Neuron (in vitro differentiated cells): ENCODE data around the gene SGK2.

Experiments
- H2AFZ ChIP-seq: one replicate; pipeline ENCODE4 v1.6.1; 2013; ENCODE audit warnings: low read depth, mild to moderate bottlenecking, inconsistent platforms, low read length, moderate library complexity
- H3K27me3 ChIP-seq: one replicate; pipeline ENCODE4 v1.6.1; 2013; ENCODE audit warnings: low read length; ENCODE audit not compliant: insufficient read depth
- H3K36me3 ChIP-seq: one replicate; pipeline ENCODE4 v1.6.1; 2013; ENCODE audit warnings: low read length; ENCODE audit not compliant: insufficient read depth
- H3K4me1 ChIP-seq: one replicate; pipeline ENCODE4 v1.6.1; 2013; ENCODE audit warnings: low read length; ENCODE audit not compliant: insufficient read depth
- H3K4me3 ChIP-seq: 2 replicates; pipeline ENCODE4 v1.5.1; 2013; ENCODE audit warnings: mild to moderate bottlenecking, low read length, moderate library complexity
- H3K9me3 ChIP-seq: one replicate; pipeline ENCODE4 v1.6.1; 2013; ENCODE audit warnings: low read length

SGK2 gene

DNA sequence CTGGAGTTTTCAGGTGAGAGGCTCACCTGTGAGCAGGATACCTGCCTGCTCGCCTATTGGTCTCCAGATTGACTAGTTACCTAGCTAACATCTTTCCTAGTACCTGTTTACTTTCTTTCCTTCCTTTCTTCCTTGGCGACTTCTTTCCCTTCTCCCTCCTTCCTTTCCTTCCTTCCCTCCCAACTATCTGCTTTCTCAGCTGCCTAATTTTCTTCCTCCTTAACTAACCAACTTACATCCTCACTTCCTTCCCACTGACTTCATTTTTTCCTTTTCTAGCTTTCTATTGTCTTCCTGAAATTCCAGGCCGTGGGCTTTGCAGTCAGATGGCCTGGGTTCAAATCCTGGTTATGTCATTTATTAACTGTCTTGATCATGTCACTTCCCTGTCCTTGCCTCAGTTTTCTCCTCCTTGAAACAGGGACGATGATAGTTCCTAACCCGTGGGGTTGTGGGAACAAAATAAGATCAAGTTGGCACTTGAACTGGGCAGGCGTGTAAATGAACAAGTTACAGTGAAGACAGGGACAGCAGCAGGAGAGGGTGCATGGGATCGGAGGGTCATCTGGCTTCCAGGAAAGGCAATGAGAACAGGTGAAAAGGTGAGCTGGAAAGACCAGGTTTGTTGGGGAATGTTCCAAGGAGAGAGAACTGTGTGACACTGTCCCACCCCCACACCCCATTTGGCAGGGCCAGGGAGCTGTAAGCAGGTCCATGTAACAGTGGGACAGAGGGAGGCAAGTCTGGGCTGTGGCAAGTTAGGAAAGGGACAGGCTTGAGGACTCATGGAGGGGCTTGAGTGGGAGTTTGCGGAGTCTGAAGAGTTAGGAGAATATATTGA, 540 bp downstream of the SGK2 start:
- Histone ChIP-seq H3K27me3 (no peaks in the 10 kb centered on the region), H3K9me3 (no peaks in the 10 kb centered on the region), H3K36me3 (no peaks in the 10 kb centered on the region), H3K4me3 (no peak overlapping the region), H3K4me1 (no peaks in the 10 kb centered on the region), H2AFZ (no peak overlapping the region)

- Histone ChIP-seq H3K4me1 (no peaks in the 10 kb centered on the region), H3K36me3 (no peaks in the 10 kb centered on the region), H3K27me3 (no peaks in the 10 kb centered on the region), H3K4me3 (no peak overlapping the region), H2AFZ (no peak overlapping the region), H3K9me3 (no peaks in the 10 kb centered on the region)
Observed at GRCh38 chr20:43560974-43561373, 2.1 kb downstream of the SGK2 start.

DNA sequence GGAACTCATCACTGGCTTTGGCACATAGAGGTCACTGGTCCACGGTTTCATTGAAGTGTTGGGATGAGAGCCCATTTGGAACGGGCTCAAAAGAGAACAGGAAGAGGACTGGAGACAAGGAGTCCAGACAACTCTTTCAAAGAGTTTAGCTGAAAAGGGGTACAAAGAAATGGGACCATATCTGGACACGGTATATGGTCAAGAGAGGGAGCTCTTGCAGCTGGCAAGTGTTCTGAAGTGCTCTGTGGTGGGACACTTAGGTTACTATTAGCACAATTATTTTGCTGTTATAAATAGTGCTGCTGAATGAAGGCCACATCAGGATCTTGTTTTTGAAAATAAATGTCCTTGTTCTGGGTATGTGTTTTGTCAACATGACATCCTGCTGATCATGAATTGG, 4.6 kb downstream of the SGK2 start:
- no peak overlapping the region for H2AFZ ChIP-seq
- H3K9me3 ChIP-seq: no peaks in the 10 kb centered on the region
- no peak overlapping the region for H3K4me3 ChIP-seq
- H3K27me3 ChIP-seq: peaks cover 4% of the 10 kb centered on the region
- H3K36me3 ChIP-seq: no peaks in the 10 kb centered on the region
- H3K4me1 ChIP-seq: no peaks in the 10 kb centered on the region

GRCh38 chr20:43563991-43564390, 5.2 kb downstream of the SGK2 start:
- Histone ChIP-seq H3K4me1 (no peaks in the 10 kb centered on the region), H3K36me3 (no peaks in the 10 kb centered on the region), H3K27me3 (peaks cover 4% of the 10 kb centered on the region), H3K9me3 (no peaks in the 10 kb centered on the region), H2AFZ (no peak overlapping the region), H3K4me3 (no peak overlapping the region)

GRCh38 chr20:43564455-43564854, 5.6 kb downstream of the SGK2 start:
- Histone ChIP-seq H3K27me3 (peaks cover 4% of the 10 kb centered on the region), H3K4me3 (no peak overlapping the region), H2AFZ (no peak overlapping the region), H3K9me3 (no peaks in the 10 kb centered on the region), H3K4me1 (no peaks in the 10 kb centered on the region), H3K36me3 (no peaks in the 10 kb centered on the region)

DNA sequence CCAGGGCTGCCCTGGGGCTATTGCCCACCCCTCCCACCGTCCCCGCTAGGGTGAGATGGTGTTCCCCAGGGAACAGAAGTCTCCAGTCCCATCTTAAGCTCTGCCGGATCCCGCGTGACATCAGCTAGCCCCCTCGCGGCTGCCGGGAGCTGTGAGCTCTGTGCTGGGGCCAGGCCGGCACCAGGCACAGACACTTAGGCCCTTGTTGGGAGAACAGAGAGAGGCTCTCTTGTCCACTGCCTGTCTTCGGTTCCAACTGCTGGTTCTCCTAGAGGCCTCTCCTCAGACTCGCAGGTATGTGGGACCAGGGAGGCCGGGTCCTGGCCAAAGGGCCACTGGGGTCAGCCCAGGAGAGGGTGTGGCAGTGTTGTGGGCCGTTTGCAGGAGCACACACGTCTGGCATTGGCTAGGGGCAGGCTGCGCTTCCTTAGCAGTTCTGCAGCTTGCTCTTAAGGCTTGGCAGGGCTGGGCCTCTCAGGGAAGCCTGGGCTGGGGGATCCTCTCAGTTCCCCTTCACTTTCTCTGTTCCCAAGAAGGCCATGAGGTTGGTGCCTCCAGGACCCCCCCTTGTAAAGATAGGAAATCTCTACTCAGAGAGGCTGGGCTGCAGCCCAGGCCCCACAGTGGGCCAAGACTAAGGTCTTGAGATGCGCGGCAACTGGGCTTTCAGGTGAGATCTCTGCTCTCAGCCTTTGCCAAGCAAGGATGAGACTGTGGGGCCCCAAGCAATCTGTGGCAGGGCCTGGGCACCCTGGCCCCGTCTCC, 6.3 kb downstream of the SGK2 start:
- Histone ChIP-seq H2AFZ (no peak overlapping the region), H3K9me3 (no peaks in the 10 kb centered on the region), H3K27me3 (peaks cover 4% of the 10 kb centered on the region), H3K4me1 (no peaks in the 10 kb centered on the region), H3K36me3 (no peaks in the 10 kb centered on the region), H3K4me3 (no peak overlapping the region)

GRCh38 chr20:43565758-43566104, 6.9 kb downstream of the SGK2 start:
- no peak overlapping the region for H3K4me3 ChIP-seq
- H3K9me3 ChIP-seq: no peaks in the 10 kb centered on the region
- no peaks in the 10 kb centered on the region for H3K36me3 ChIP-seq
- peaks cover 4% of the 10 kb centered on the region for H3K27me3 ChIP-seq
- H2AFZ ChIP-seq: no peak overlapping the region
- no peaks in the 10 kb centered on the region for H3K4me1 ChIP-seq

- H3K36me3 ChIP-seq: no peaks in the 10 kb centered on the region
- H3K4me1 ChIP-seq: no peaks in the 10 kb centered on the region
- no peaks in the 10 kb centered on the region for H3K9me3 ChIP-seq
- H2AFZ ChIP-seq: no peak overlapping the region
- H3K27me3 ChIP-seq: peaks cover 4% of the 10 kb centered on the region
- no peak overlapping the region for H3K4me3 ChIP-seq
Observed at GRCh38 chr20:43567477-43567876, 8.7 kb downstream of the SGK2 start.

GRCh38 chr20:43568706-43569105, 9.9 kb downstream of the SGK2 start:
- H3K36me3 ChIP-seq: no peaks in the 10 kb centered on the region
- H3K4me1 ChIP-seq: no peaks in the 10 kb centered on the region
- no peaks in the 10 kb centered on the region for H3K9me3 ChIP-seq
- no peak overlapping the region for H2AFZ ChIP-seq
- H3K4me3 ChIP-seq: no peak overlapping the region
- peaks cover 4% of the 10 kb centered on the region for H3K27me3 ChIP-seq

DNA sequence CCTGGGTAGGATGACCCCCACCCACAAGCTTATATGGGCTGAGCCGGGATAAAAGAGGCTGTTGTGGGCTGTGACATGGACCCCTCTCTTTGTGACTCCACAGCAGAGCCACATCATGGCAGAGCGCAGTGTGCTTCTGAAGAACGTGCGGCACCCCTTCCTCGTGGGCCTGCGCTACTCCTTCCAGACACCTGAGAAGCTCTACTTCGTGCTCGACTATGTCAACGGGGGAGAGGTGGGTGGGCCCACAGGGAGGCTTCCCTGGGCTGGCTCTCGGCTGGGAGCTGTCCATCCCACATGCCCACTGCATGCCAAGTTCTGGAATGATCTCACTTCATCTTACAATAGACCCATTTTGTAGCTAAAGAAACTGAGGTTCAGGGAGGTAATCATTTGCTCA, 10.5 kb downstream of the SGK2 start:
- no peak overlapping the region for H2AFZ ChIP-seq
- H3K27me3 ChIP-seq: peaks cover 4% of the 10 kb centered on the region
- no peaks in the 10 kb centered on the region for H3K36me3 ChIP-seq
- no peaks in the 10 kb centered on the region for H3K9me3 ChIP-seq
- H3K4me1 ChIP-seq: peaks cover 3% of the 10 kb centered on the region
- H3K4me3 ChIP-seq: no peak overlapping the region

- Histone ChIP-seq H3K4me1 (peaks cover 4% of the 10 kb centered on the region), H3K36me3 (no peaks in the 10 kb centered on the region), H3K9me3 (no peaks in the 10 kb centered on the region), H3K4me3 (no peak overlapping the region), H3K27me3 (peaks cover 4% of the 10 kb centered on the region), H2AFZ (no peak overlapping the region)
Observed at GRCh38 chr20:43570496-43570895, 11.7 kb downstream of the SGK2 start.

GRCh38 chr20:43571310-43571709, 12.5 kb downstream of the SGK2 start:
- no peaks in the 10 kb centered on the region for H3K9me3 ChIP-seq
- H3K36me3 ChIP-seq: no peaks in the 10 kb centered on the region
- H3K4me3 ChIP-seq: no peak overlapping the region
- H3K4me1 ChIP-seq: peaks cover 4% of the 10 kb centered on the region
- peaks cover 4% of the 10 kb centered on the region for H3K27me3 ChIP-seq
- no peak overlapping the region for H2AFZ ChIP-seq

DNA sequence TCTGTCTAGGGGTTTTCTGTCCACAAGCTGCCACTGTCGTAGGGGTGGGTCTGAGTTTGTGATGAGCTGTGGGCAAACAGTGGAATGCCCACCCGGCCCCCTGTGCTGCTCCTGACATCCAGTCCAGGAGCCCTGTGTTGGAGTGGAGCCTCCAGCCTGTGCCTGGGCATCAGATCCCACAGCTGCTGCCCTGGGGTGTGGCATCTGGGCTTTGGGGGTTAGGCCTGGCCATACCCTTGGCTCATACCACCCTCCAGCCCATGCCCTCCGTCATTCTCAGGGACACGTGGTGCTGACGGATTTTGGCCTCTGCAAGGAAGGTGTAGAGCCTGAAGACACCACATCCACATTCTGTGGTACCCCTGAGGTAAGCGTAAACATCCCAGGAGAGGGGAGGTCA, 12.9 kb downstream of the SGK2 start:
- Histone ChIP-seq H2AFZ (no peak overlapping the region), H3K9me3 (no peaks in the 10 kb centered on the region), H3K4me1 (peaks cover 4% of the 10 kb centered on the region), H3K27me3 (peaks cover 4% of the 10 kb centered on the region), H3K36me3 (no peaks in the 10 kb centered on the region), H3K4me3 (no peak overlapping the region)
